HG03060 (cell line): ENCODE results near the gene CEP170.
A peak's percentile ranks its signal among the peaks of the same experiment; 100 is the strongest.
"Not testable (repeated sequence)": the region's sequence is repeated elsewhere in the genome, so short reads cannot be mapped to it uniquely, and the experiment has no call there.

ENCODE experiments used
- ATAC-seq: cut with Tn5 transposase; IDR thresholded peaks from one replicate; pipeline ENCODE4 v1.9.1; 2021; ENCODE audit warnings: low read depth, moderate number of reproducible peaks; ENCODE audit not compliant: unreplicated experiment

The CEP170 gene

GRCh38 chr1:243236604-243237252 is 18.4 kb downstream of the CEP170 start:
- ATAC-seq, result peak; percentile 56

DNA sequence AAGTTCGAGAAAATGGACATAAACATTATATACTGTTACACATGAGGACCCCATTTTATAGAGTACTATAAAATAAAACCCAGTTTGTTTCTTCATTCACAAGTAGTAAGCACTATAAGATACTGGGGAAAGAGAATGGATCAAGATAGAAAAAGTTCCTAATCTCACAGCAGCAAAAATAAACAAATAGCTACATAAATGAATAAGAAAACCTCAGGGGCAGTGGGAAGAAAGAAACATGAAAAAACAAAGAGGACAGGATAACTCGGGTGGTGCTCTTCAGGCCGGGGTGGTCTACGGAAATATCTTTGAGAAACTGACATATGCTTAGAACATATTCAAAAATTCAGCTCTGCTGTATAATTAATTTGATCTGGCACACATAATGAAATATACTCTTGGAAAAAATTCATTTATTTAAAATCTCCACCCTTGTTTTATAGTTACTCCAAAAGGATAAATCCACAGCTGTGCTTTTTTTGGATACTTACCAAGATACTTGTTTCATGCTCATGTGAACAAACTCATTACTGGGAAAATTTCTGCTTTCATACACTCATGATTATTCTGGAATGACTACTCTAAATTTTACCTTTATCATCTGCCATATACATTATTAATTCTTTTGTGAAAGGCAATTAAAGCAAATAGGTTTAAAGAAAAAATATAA is 20.0 kb downstream of the CEP170 start:
- ATAC-seq, result no peak

DNA sequence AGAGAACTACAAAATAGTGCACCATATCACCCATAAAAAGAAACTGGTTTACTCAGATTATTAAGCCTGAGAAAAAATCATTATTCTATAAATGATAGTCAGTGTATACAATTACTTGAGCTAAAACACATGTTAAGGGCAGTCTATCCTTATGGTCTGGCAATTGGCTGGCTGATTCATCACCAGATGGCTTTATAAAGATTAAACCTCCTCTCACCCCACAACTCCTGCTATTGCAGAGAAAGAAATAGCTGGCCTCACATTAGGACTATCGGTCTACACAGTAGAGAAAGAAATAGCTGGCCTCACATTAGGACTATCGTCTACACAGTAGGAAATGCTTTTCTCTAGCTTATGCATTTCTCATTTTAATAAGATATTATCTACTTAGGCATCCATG is 21.2 kb downstream of the CEP170 start:
- ATAC-seq, result no peak

DNA sequence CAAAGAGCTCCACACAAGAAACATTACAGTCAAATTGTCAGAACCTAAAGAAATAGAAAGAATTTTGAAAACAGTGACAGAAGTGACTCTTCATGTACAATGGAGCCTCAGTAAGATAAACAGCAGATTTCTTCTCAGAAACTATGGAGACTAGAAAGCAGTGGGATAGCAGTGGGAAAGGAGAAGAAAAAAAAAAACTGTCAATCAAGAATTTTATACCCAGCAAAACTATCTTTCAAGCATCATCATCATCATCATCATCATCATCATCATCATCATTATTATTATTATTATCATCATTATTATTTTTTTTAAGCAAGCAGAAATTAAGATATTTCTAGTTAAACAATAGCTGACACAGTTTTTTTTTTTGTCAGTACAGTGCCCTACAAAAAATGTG is 24.2 kb downstream of the CEP170 start:
- no peak for ATAC-seq

GRCh38 chr1:243229526-243229925 is 25.6 kb downstream of the CEP170 start:
- no peak for ATAC-seq

- ATAC-seq, result no peak
Measured at GRCh38 chr1:243227622-243228021, 27.5 kb downstream of the CEP170 start.

- ATAC-seq, result no peak
Measured at GRCh38 chr1:243218059-243218458, 37.0 kb downstream of the CEP170 start.

DNA sequence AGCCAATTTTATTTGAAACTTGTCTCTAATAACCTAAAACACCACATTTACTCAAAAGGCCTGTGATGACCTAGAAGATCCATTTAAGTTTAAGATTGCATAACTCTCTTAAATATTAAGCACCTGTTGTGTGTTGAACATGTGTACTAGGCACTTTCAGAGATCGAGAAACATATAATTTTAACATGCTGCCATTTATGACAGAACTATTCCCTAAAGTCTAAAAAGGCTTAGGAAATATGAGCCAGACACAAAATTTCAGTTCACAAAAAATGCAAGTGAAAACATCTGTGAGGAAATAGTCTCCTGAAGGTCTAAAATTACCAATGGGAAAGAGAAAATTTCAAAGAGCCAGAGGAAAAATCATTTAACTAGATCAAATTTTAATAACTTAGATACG is 37.7 kb downstream of the CEP170 start:
- ATAC-seq, result no peak

GRCh38 chr1:243216741-243217140 is 38.3 kb downstream of the CEP170 start:
- ATAC-seq, result no peak

DNA sequence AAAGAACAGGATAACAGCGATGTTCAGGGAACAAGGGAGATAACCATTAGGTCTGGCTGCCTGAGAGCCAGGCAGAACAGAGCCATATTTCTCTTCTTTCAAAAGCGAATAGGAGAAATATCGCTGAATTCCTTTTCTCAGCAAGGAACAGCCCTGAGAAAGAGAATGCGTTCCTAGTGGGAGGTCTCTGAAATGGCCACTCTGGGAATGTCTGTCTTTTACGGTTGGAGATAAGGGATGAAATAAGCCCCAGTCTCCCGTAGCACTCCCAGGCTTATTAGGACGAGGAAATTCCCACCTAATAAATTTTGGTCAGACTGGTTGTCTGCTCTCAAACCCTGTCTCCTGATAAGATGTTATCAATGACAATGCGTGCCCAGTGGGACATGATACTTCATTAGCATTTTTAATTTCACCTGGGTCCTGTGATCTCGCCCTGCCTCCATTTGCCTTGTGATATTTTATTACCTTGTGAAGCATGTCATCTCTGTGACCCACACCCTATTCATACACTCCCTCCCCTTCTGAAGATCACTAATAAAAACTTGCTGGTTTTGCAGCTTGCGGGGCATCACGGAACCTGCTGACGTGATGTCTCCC is 39.7 kb downstream of the CEP170 start:
- ATAC-seq, result not testable (repeated sequence)

- ATAC-seq, result no peak
Measured at GRCh38 chr1:243213045-243213787, 41.9 kb downstream of the CEP170 start.

- not testable (repeated sequence) for ATAC-seq
Measured at GRCh38 chr1:243211984-243212383, 43.1 kb downstream of the CEP170 start.

GRCh38 chr1:243205026-243205501 is 50.0 kb downstream of the CEP170 start:
- not testable (repeated sequence) for ATAC-seq

DNA sequence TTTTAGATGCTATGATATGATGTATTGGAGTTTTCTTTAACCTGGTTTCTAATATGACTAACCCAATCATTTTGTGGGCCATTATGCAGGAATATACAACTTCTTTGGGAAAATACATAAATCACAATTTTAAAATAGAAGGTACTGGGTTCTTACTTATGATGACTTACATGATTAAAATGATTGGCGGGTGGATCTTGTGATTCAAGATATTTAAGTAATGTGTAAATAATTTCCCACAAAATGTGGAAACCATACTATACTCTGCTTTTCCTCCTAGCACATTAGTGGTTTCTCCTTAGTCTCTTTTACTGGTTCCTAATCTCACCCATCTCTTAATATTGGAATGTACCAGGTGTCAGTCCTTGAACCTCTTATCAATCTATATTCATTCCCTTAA is 50.7 kb downstream of the CEP170 start:
- ATAC-seq, result not testable (repeated sequence)

DNA sequence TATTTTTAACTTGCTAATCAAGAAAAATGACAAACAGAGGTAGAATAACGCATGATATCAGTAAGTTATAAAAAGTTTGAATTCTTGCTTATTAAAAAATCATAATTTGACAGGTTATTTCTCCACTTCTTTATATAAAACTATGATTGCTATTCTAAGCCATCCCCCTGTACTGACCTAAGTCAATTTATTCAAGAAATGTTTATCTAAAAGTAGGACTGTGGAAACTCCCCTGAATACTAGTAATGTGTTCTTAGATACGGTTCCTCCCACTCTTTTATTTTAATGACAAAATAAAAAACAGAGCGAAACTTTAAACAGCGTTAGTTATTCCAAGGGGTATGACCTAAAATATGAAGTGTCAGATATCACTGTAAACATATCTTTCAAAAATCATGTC is 51.9 kb downstream of the CEP170 start:
- ATAC-seq, result not testable (repeated sequence)

DNA sequence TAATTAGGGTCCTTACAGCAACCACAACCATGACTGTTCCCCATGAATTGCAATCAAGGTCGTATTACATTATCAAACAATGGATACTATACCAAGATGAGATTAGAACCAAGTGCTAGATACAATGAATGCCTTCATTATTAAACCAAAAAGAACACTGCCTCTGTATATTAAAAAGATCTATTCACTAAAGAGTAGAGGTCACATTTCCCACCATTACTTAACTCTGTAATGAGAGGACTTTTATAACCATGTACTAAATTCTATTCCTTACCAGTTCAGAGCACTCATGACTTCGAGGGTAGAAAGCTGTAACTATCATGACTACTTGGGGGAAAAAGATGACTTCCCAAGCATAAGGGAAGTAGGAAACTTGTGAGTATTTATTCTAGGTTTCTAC is 53.8 kb downstream of the CEP170 start:
- not testable (repeated sequence) for ATAC-seq

GRCh38 chr1:243197524-243197923 is 57.6 kb downstream of the CEP170 start:
- ATAC-seq, result not testable (repeated sequence)

GRCh38 chr1:243193330-243193729 is 61.8 kb downstream of the CEP170 start:
- not testable (repeated sequence) for ATAC-seq

DNA sequence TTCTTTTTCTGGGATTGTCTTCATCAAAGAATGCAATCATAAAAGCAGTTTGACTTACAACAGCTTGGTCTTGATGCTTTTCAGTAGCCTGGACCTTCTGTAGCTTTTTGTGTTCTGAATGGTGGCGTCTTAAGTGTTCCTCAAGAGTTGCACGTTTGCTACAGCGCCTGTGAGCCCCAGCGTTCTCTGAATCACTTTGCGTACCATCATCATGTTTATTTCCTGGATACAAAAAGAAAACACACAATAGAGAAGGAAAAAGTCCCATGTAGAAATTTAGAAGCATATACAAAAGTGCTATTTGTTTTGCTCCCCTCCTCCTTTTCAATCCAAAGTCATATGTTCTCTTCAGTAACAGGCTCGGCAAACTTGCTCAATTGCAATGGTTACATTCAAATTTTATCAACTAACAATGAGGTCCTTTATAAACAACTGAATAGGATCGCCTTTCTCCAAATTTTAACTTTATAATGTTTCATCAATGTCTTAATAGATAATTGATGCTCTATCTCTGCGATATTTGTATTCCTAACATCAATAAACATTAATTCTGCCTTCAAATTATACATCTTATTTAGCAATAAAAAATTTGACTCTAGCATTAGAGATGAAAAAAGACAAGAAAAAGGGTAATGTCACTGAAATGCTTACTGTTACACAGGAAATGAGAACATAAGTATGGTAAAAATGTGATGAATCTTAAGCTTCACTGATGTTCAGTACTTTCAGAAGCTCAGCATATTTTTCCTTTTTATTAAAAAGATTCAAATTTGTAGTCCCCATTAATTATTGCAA is 68.7 kb downstream of the CEP170 start:
- ATAC-seq, result not testable (repeated sequence)

- not testable (repeated sequence) for ATAC-seq
Measured at GRCh38 chr1:243184787-243185186, 70.3 kb downstream of the CEP170 start.
